ENCODE data around the gene ZNF14.
"Not testable (repeated sequence)": the region's sequence is repeated elsewhere in the genome, so short reads cannot be mapped to it uniquely, and the experiment has no call there.

The ZNF14 gene

DNA sequence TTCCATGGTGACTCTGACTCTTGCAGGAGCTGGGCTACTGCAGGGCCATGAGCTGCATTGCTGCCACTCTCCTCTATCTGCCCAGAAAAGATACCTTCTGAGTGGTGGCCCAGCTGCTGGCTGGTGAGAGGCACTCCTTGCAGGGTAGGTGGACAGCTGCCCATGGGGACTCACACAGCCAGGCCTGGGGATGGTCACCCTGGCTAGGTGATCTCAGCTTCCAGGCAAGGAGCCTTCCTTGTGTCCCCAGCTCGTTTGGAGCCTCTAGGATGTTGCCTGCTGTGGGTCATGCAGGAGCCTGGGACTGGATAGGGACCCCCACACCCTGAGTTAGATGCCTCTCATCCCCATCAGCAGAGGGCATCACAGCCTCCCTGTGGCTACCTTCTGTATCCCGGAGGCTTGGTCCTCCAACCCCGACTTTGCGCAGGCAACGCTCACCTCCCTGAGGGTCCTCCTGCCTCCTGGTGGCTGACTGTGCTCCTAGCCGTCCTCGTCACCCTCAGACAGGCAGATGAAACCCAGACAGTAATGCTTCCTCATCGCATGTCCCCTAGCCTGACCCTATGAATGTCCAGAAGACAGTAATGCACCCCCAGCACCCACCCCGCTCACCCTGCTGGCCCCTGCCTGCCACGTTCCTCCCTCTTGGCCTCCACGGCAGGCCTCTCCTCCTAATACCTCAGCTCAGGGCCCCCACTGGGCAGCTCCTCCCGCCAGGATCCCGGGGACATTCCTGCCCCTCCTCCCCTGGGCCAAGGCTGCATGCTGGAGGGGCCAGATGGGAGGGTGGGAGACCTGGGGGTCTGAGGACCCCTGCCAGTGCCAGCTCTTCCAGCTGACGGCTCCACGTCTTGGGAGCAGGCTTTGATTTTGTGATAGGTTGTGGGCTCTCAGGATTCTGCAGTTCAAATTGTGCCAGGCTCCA, 13.6 kb upstream of the ZNF14 start:
- DNase-seq: no peak

DNA sequence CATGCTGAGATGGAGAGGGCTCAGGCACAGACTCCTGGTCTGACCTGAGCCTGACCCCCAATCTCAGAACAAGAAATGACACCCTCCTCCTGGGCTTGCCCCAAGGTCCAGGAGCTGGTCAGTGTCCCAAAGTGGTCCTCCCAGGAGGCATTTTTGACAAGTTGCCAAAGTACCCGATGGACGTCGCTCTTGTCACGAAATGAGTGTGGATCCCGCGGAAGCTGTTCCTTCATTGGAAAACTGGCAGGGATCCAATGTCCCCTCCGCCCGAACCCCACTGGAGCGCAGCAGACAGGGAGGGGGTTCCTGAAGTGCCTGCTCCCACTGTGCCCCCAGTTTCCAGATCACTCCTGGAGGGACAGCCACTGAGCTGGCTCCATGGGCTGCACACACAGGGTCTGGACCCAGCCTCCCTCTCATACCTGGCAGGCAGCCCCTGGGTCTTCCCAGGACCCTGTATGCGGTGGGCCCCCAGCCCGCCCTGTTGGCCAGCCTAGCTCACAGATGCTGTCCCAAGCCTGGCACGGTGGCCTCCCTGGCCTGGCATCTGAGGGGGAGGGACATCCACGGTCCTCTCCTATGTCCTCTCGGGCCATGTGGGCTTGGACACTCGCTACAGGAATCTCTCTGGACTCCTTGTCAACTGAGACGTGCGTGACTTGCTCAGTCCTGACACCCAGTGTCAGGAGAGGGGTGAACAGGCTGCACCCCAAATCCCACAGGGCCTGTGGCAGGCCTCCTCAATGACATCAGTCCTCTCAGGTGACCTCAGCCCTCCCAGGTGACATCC, 12.8 kb upstream of the ZNF14 start:
- no peak for DNase-seq

DNA sequence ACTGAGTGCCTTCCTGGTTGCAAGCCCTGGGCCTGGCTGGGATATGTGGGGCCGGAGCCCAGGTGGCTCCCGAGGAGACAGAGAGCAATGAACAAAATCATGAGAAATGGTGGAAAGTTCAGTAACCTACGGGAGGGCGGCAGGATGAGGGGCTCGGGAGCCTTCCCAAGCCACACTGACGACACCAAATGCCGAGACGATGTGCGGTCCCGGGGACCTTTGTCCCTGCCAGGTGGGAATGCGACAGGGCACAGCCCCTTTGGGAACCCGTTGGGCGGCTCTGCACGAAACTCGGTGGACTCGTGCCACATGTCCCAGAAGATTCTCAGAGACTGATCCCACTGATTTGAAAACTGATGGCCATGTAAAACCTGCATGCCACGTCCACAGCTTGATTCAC, 11.7 kb upstream of the ZNF14 start:
- no peak for DNase-seq

DNA sequence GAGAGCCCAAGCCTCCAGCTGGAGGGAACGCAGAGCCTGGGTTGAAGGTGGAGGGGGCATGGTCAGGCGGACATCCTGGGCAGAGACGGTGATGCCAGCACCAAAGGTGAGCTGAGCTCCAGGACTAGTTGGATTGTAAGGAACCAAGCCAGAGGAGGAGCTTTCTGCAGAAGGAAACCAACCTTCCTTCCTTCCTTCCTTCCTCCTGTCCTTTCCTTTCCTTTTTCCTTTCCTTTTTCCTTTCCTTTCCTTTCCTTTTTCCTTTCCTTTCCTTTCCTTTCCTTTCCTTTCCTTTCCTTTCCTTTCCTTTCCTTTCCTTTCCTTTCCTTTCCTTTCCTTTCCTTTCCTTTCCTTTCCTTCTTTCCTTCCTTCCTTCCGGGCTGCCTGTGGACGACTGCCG, 11.0 kb upstream of the ZNF14 start:
- DNase-seq: not testable (repeated sequence)

DNA sequence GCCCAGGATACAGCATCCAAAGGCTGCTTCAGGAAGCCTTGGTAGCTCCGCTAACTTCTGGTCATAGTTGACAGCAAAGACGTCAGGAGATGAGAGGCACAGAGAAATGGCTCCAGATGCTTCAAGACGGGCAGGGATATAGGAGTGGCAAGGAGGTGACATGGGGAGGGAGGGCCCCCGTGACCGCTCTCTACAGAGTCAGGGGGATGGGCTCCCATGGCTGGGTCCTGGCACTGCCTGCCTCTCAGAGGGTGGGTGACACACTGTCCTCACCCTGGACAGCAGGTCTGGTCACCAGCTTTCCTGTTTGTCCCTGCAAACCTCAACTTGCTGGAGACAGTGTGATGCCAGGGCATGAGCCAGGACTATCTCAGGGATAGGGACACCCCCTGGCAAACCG, 10.3 kb upstream of the ZNF14 start:
- no peak for DNase-seq

GRCh38 chr19:19742773-19743172, 9.9 kb upstream of the ZNF14 start:
- DNase-seq: no peak

GRCh38 chr19:19741184-19741583, 8.3 kb upstream of the ZNF14 start:
- DNase-seq: no peak

- DNase-seq: no peak
These were observed 7.8 kb upstream of the ZNF14 start for GRCh38 chr19:19740755-19741154.

GRCh38 chr19:19738564-19738963, 5.7 kb upstream of the ZNF14 start:
- no peak for DNase-seq

GRCh38 chr19:19737559-19738332, 4.8 kb upstream of the ZNF14 start:
- no peak for DNase-seq

DNA sequence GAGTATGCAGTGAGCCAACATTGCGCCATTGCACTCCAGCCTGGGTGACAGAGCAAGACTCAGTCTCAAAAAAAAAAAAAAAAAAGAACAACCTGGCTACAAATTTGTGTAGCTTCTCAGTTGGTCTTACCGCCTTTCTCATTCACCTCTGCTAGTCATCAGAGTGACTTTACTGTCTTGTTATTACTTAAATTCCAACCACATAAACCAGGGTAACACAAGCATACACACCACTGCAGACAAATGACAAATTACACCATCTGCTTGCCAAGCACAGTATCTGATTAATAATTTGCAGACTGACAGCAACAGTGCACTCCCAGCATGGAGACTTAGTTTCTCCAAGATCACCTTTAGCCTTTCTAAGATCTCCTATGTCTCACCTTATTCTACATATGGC, 11.0 kb downstream of the ZNF14 start:
- no peak for DNase-seq

DNA sequence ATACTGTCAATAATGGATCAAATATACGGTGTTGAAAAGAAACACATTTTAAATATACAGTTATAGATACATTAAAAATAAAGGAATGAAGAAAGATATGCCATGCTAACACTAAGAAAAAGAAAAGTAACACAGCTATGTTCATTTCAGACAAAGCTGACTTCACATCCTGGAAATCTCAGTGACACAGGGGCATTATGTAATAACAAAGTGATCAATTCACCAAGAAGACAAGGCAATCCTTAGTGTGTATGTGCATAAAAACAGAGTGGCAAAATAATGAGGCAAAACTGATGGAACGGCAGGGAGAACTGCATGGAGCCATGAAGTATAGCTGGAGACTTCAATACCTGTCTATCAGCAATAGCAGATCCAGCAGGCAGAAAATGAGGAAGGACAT, 13.1 kb downstream of the ZNF14 start:
- no peak for DNase-seq

- no peak for DNase-seq
These were observed 20.7 kb downstream of the ZNF14 start for GRCh38 chr19:19711934-19712828.

GRCh38 chr19:19711306-19711933, 21.5 kb downstream of the ZNF14 start:
- DNase-seq: no peak

DNA sequence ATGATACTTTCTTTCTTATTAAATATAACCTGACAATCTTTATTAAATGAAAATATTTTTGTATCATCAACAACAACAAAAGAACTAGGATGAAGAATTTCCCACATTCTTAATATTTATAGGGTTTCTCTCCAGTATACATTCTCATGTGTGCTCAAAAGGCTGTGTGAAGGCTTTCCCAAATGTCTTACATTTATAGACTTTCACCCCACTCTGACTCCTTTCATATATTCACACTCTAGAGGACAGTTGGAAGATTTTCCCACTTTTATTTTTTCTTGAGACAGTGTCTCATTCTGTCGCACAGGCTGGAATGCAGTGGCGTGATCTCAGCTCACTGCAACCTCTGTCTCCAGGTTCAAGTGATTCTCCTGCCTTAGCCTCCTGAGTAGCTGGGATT, 22.4 kb downstream of the ZNF14 start:
- no peak for DNase-seq

DNA sequence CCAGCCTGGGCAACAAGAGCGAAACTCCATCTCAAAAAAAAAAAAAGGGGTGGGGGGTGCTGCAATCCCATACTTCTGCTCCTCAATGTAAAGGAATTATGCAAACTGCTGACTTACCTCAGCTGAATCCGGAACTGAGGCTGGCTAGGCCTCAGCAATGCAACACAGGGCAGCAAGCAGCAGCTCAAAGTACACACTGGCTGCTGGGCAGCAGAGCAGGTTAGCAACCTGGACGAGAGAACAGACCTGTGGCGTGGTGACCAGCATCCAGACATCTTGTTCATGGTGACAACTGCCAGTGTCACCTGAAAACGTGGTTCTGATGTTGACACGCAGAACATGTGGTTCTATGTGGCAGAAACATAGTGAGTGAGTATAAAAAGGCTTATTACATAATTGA, 28.1 kb downstream of the ZNF14 start:
- DNase-seq: no peak

DNA sequence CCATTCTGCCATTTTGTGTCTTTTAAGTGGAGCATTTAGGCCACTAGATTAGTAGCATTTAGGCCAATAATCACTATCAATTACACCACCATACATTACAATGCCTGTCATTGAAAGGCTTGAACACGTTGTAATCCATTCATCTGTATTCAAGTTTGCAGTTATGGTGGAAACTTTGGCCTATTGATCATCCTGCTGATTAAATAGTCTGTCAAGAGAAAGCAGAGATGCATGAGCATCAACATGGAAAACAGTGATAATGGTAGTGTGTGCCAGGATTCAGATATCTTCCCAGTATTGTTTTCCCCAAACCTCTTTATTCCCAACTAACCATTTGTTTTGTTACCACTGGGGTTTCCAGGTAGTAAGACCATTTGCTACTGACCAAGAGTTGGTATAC, 32.4 kb downstream of the ZNF14 start:
- DNase-seq: not testable (repeated sequence)

- no peak for DNase-seq
These were observed 35.3 kb downstream of the ZNF14 start for GRCh38 chr19:19697589-19697988.

- DNase-seq: no peak
These were observed 36.5 kb downstream of the ZNF14 start for GRCh38 chr19:19696386-19696785.

DNA sequence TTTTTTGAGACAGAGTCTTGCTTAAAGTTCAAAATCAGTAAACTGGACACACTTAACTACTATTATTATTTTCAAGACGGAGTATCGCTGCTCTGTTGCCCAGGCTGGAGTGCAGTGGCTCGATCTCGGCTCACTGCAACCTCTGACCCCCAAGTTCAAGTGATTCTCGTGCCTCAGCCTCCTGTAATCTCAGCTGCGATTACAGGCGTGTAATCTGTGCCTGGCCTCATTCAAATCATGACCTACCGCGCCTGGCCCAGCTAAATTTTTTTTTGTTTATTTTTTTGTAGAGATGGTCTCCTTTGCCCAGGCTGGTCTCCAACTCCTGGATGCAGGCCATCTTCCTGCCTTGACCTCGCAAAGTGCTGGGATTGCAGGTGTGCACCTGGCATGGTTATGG, 41.2 kb downstream of the ZNF14 start:
- DNase-seq: no peak

- not testable (repeated sequence) for DNase-seq
These were observed 43.9 kb downstream of the ZNF14 start for GRCh38 chr19:19689023-19689422.

GRCh38 chr19:19687090-19687489, 45.8 kb downstream of the ZNF14 start:
- no peak for DNase-seq
